ACC112 (cell line): ENCODE data around the gene ACOT11.
"Not testable (repeated sequence)": the region's sequence is repeated elsewhere in the genome, so short reads cannot be mapped to it uniquely, and the experiment has no call there.

Experiments used
- H2AFZ ChIP-seq: fragments of 200-600 bp; sonication (generic); one replicate; pipeline ENCODE4 v1.6.0; 2017; ENCODE audit warnings: antibody characterized with exemption, low read length; ENCODE audit not compliant: unreplicated experiment
- H3K27ac ChIP-seq: fragments of 200-600 bp; sonication (generic); 2 replicates; pipeline ENCODE4 v1.5.1; 2014; ENCODE audit warnings: low read depth, mild to moderate bottlenecking, antibody characterized with exemption, low read length, moderate library complexity
- H3K27me3 ChIP-seq: fragments of 200-600 bp; sonication (generic); 2 replicates; pipeline ENCODE4 v1.6.1; 2014; ENCODE audit warnings: mild to moderate bottlenecking, antibody characterized with exemption, low read length, moderate library complexity, mixed read lengths; ENCODE audit not compliant: insufficient read depth
- H3K36me3 ChIP-seq: fragments of 200-600 bp; sonication (generic); 2 replicates; pipeline ENCODE4 v1.6.1; 2016; ENCODE audit warnings: mild to moderate bottlenecking, antibody characterized with exemption, low read length, moderate library complexity, mixed read lengths; ENCODE audit not compliant: insufficient read depth
- H3K4me1 ChIP-seq: fragments of 200-600 bp; sonication (generic); one replicate; pipeline ENCODE4 v1.6.1; 2016; ENCODE audit warnings: low read length, mixed read lengths; ENCODE audit not compliant: insufficient read depth, unreplicated experiment, control insufficient read depth
- H3K4me3 ChIP-seq: fragments of 200-600 bp; sonication (generic); 2 replicates; pipeline ENCODE4 v1.5.1; 2014; ENCODE audit warnings: mild to moderate bottlenecking, low read depth, low read length
- H3K79me2 ChIP-seq: fragments of 200-600 bp; sonication (generic); one replicate; pipeline ENCODE4 v1.6.0; 2016; ENCODE audit warnings: low read length; ENCODE audit not compliant: control insufficient read depth, unreplicated experiment, insufficient read depth

ACOT11 gene

DNA sequence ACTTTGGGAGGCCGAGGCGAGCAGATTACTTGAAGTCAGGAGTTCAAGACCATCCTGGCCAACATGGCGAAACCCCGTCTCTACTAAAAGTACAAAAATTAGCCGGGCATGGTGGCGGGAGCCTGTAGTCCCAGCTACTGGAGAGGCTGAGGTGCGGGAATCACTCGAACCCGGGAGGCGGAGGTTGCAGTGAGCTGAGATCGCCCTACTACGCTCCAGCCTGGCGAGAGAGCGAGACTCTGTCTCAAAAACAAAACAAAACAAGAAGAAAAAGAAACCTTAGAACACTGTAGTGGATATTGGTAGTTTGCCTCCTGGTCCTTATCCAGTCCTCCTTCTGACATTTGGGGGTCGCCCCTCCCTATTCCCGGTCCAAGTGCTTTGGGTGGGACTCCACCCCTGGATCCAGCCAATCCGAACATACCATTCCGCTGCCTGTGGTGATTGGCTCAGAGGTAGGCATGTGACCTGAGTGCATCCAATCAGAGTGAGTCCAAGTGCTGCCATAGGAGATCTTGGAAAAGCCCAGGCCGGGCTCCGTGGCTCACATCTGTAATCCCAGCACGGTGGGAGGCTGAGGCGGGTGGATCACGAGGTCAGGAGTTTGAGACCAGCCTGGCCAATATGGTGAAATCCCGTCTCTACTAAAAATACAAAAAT is 34.0 kb upstream of the ACOT11 start:
- H3K4me3 ChIP-seq, H3K27ac ChIP-seq, H2AFZ ChIP-seq, H3K4me1 ChIP-seq, H3K27me3 ChIP-seq, H3K79me2 ChIP-seq, H3K36me3 ChIP-seq: not testable (repeated sequence)

DNA sequence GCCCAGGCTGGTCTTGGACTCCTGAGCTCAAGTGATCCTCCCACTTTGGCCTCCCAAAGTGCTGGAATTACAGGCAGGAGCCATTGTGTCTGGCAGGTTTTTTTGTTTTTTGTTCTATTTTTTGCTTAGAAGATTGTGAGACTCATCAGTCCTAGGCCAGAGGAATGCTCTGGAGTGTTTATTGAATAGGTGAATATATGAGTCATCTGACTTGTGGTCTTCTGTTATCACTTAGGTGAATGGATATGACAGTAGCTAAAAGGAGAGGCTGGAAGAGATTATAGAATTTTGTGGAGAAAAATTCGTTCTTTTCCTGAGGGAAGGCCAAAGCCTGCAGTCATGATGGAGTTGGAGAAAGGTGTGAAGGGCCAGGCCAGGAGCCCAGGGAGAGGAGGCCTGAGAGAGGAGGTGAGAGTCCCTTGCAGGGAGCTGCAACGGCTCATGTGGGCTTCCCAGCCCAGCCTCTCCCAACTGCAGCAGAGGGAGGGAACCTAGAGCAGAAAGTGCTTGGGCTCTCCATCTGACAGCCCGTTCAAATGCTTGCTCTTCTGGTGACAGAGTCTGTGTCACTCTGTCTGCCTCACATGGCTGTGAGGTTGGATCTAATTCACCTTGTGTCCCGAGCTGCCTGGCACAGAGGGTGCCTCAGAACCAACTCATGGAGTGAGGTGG is 31.6 kb upstream of the ACOT11 start:
- no peak overlapping the region for H2AFZ ChIP-seq
- H3K4me3 ChIP-seq, result no peak overlapping the region
- no peak overlapping the region for H3K27ac ChIP-seq
- peaks cover 3% of the 10 kb centered on the region; the same call in 1 of the 2 replicates for H3K27me3 ChIP-seq
- no peaks in the 10 kb centered on the region for H3K4me1 ChIP-seq
- no peaks in the 10 kb centered on the region for H3K36me3 ChIP-seq
- H3K79me2 ChIP-seq, result no peaks in the 10 kb centered on the region

DNA sequence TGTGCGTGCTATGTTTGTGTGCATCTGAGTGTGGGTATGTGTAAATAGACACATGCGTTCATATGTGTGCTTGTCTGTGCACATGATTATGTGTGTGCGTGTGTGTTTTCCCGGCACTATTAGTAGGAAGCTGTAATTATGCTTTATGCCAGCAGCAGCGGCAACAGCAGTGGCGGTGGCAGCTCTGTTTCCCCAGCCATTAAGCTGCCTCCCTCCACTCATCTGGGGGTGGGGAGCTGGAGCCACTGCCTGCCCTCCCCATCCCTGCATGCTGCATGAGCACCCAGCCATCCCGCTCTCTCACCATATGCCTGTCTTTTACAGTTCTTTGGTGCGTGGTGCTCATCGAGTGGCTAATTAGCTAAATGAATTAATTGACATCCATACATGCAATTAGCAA is 30.5 kb upstream of the ACOT11 start:
- no peaks in the 10 kb centered on the region for H3K79me2 ChIP-seq
- H3K36me3 ChIP-seq, result no peaks in the 10 kb centered on the region
- no peaks in the 10 kb centered on the region for H3K4me1 ChIP-seq
- H3K4me3 ChIP-seq, result no peak overlapping the region
- no peak overlapping the region for H3K27ac ChIP-seq
- H3K27me3 ChIP-seq, result peaks cover 3% of the 10 kb centered on the region; the same call in 1 of the 2 replicates
- no peak overlapping the region for H2AFZ ChIP-seq

DNA sequence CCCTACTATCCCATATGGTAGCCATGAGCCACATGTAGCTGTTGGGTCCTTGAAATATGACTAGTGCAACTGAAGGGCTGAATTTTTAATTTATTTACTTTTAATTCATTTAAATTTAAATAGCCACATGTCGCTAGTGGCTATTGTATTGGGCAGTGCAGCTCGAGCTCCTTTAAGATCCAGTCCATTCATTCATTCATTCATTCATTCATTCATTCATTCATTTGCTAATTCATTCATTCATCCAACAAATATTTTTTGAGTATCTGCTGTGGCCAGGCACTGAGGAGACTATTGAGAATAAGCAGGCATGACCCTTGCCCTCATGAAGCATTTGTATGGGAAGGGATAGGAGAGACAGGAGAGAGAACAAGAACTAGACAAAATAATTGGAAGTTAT is 29.5 kb upstream of the ACOT11 start:
- no peaks in the 10 kb centered on the region for H3K27me3 ChIP-seq
- no peak overlapping the region for H3K27ac ChIP-seq
- no peaks in the 10 kb centered on the region for H3K79me2 ChIP-seq
- no peaks in the 10 kb centered on the region for H3K4me1 ChIP-seq
- H3K36me3 ChIP-seq, result no peaks in the 10 kb centered on the region
- no peak overlapping the region for H2AFZ ChIP-seq
- no peak overlapping the region for H3K4me3 ChIP-seq

DNA sequence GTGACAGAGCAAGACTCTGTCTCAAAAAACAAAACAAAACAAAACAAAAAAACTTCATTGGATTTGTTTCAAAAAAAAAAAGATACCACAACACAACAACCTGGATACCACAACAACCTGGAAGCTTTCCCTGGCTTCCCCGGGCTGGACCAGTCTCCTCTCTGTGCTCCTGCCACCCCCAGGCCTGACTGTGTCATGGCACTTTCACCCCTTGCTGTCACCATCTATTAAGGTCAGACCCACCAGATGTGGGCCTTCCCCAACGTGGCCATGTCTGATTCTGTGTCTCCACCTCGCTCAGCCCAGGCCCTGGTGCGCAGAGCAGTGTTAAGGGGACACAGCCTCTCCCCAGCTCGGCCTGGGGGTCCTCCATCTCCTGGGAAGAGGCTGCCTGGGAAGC is 28.3 kb upstream of the ACOT11 start:
- H3K27ac ChIP-seq, result no peak overlapping the region
- no peaks in the 10 kb centered on the region for H3K36me3 ChIP-seq
- H3K4me3 ChIP-seq, result no peak overlapping the region
- H3K27me3 ChIP-seq, result no peaks in the 10 kb centered on the region
- no peaks in the 10 kb centered on the region for H3K4me1 ChIP-seq
- no peaks in the 10 kb centered on the region for H3K79me2 ChIP-seq
- no peak overlapping the region for H2AFZ ChIP-seq

DNA sequence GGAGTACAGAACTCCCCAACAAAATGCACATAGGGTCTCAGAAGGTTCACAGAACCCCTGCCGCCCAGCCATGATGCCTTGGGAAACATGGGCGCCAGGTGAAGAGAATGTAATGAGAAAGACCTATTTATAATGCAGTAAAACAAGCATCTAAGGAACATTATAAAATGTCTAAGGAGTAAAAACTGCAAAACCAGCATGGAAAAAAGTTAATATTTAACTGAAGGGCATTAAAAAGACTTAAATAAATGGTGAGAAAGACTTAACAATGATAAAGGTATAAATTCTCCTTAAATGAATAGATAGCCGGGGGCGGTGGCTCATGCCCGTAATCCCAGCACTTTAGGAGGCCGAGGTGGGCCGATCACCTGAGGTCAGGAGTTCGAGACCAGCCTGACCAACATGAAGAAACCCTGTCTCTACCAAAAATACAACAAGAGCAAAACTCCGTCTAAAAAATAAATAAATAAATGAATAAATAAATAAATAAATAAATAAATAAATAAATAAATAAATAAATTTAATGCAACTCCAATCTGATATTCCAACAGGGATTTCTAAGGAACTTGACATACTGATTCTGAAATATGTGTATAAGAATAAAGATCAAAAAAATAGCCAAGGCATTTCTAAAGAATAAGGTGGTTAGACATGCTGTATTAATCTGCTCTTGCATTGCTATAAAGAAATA is 27.3 kb upstream of the ACOT11 start:
- H3K79me2 ChIP-seq, result no peaks in the 10 kb centered on the region
- no peaks in the 10 kb centered on the region for H3K4me1 ChIP-seq
- H3K27ac ChIP-seq, result no peak overlapping the region
- no peak overlapping the region for H2AFZ ChIP-seq
- H3K27me3 ChIP-seq, result no peaks in the 10 kb centered on the region
- H3K4me3 ChIP-seq, result no peak overlapping the region
- H3K36me3 ChIP-seq, result no peaks in the 10 kb centered on the region

DNA sequence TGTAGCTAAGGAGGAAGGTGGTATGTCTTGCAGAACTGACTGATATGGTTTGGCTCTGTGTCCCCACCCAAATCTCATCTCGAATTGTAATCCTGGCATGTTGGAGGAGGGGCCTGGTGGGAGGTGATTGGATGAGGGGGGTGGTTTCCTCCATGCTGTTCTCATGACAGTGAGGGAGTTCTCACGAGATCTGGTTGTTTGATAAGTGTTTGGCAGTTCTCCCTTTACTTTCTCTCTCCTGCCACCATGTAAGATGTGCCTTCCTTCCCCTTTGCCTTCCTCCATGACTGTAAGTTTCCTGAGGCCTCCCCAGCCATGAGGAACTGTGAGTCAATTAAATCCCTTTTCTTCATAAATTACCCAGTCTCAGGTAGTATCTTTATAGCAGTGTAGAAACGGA is 21.5 kb upstream of the ACOT11 start:
- H3K36me3 ChIP-seq, H2AFZ ChIP-seq, H3K4me1 ChIP-seq, H3K27me3 ChIP-seq, H3K4me3 ChIP-seq, H3K79me2 ChIP-seq, H3K27ac ChIP-seq: not testable (repeated sequence)

DNA sequence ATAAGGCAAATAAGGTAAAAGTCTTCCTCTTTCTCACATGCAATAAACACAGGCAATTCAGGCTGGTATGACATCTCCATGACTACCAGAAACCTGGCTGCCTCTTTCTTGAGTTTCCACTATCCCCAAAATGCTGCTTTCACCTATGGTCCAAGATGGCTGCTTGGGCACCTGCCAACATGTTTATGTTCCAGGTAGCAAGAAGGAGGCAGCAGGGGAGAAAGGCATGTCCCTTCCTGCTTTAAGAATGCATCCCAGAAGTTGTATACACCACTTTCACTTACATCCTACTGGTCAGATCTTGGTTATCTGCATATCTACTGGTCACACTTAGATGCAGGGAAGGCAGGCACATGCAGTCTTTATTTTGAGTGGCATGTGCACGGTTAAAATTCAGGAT is 19.4 kb upstream of the ACOT11 start:
- no peaks in the 10 kb centered on the region for H3K79me2 ChIP-seq
- no peaks in the 10 kb centered on the region for H3K4me1 ChIP-seq
- H3K4me3 ChIP-seq, result no peak overlapping the region
- H3K27me3 ChIP-seq, result no peaks in the 10 kb centered on the region
- no peaks in the 10 kb centered on the region for H3K36me3 ChIP-seq
- H2AFZ ChIP-seq, result no peak overlapping the region
- H3K27ac ChIP-seq, result no peak overlapping the region

DNA sequence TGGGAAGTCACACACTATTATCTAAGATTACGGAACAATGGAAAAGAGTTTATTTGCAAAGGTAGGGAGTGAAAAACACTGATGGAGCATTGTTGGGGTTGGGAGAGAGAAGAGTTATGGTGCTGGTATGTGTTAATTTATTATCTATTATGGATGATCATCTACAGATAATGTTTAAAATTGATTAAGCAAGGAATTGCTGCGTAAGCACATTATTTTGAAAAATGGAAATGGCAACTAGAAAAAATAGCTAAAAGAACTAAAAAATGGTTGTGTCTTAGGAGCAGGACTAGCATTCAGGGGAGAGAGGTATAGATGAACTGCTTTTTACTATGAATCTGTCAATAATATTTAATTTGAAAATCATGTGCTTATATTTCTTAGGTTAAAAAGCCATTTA is 16.0 kb upstream of the ACOT11 start:
- Histone ChIP-seq H2AFZ (no peak overlapping the region), H3K27ac (no peak overlapping the region), H3K4me3 (no peak overlapping the region), H3K4me1 (no peaks in the 10 kb centered on the region), H3K79me2 (no peaks in the 10 kb centered on the region), H3K27me3 (no peaks in the 10 kb centered on the region), H3K36me3 (no peaks in the 10 kb centered on the region)

DNA sequence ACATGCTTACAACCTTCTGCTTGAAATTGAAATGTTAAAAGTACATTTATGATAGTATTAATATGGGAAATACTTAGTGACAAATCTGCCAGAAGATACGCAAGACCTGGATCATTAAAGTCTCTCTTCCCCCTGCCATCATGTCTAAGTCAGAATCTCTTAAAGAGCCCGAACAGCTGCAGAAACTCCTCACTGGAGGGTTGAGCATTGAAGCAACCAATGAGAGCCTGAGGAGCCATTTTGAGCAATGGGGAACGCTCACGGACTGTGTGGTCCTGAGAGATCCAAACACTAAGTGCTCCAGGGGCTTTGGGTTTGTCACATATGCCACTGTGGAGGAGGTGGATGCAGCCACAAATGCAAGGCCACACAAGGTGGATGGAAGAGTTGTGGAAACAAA is 11.4 kb upstream of the ACOT11 start:
- H3K79me2 ChIP-seq, H2AFZ ChIP-seq, H3K4me1 ChIP-seq, H3K27ac ChIP-seq, H3K27me3 ChIP-seq, H3K4me3 ChIP-seq, H3K36me3 ChIP-seq: not testable (repeated sequence)

DNA sequence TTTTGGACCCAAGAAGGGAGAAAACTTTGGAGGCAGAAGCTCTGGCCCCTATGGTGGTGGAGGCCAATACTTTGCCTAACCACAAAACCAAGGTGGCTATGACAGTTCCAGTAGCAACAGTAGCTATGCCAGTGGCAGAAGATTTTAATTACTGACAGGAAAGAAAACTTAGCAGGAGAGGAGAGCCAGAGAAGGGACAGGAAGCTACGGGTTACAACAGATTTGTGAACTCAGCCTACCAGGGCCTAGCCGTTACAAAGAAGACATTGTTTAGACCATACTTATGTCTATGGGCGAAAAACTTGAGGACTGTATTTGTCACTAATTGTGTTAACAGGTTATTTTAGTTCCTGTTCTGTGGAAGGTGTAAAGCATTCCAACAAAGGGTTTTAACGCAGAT is 10.4 kb upstream of the ACOT11 start:
- Histone ChIP-seq H3K27me3 (no peaks in the 10 kb centered on the region), H3K36me3 (no peaks in the 10 kb centered on the region), H3K79me2 (no peaks in the 10 kb centered on the region), H3K4me3 (no peak overlapping the region), H3K27ac (no peak overlapping the region), H3K4me1 (peaks cover 4% of the 10 kb centered on the region), H2AFZ (no peak overlapping the region)
